Measurements from ENCODE around the gene PNPLA2. TPM values are rescaled to one million over a fixed set of nuclear protein-coding genes. Genes with fewer than 3 reads are reported as not detected.

PNPLA2 gene
- total and polyA plus RNA-seq, 8 donors = 59.1 to 234 (median 95.9) TPM

- intact Hi-C loops (cut with DNase I) = no loop called here
- no peak for ATAC-seq
- DNase-seq = no peak
- TF ChIP-seq CTCF (IDR thresholded peaks at IDR 0.05) = no peak
- H3K4me1 ChIP-seq = no peaks in the 10 kb centered on the region
- H3K27ac ChIP-seq = no peak overlapping the region
- no peaks in the 10 kb centered on the region for H3K9me3 ChIP-seq
- no peaks in the 10 kb centered on the region for H3K27me3 ChIP-seq
- no peak overlapping the region for H3K4me3 ChIP-seq
- FAIRE-seq = no peak
- H3K36me3 ChIP-seq = peaks cover 0 to 5% (median 0%) of the 10 kb centered on the region in 3 donors
- WGBS, 2 donors = 79 to 80% methylated on average over 9 of the region's 9 CpGs
These were observed 52.8 kb downstream of the PNPLA2 start for GRCh38 chr11:871472-871871.

- no peaks in the 10 kb centered on the region for H3K9me3 ChIP-seq
- peaks cover 0 to 4% (median 0%) of the 10 kb centered on the region in 3 donors for H3K4me1 ChIP-seq
- H3K27ac ChIP-seq = no peak overlapping the region
- intact Hi-C loops (cut with DNase I) = no loop called here
- no peak overlapping the region for H3K4me3 ChIP-seq
- H3K27me3 ChIP-seq = no peaks in the 10 kb centered on the region
- no peaks in the 10 kb centered on the region for H3K36me3 ChIP-seq
- FAIRE-seq = no peak
- TF ChIP-seq CTCF (IDR thresholded peaks at IDR 0.05) = no peak
- no peak for ATAC-seq
- DNase-seq = no peak
- 91% methylated on average over 9 of the region's 9 CpGs for WGBS, 2 donors
These were observed 54.1 kb downstream of the PNPLA2 start for GRCh38 chr11:872799-873198.

GRCh38 chr11:873706-874105 is 55.0 kb downstream of the PNPLA2 start:
- H3K36me3 ChIP-seq = no peaks in the 10 kb centered on the region
- H3K4me3 ChIP-seq = no peak overlapping the region
- no peaks in the 10 kb centered on the region for H3K27me3 ChIP-seq
- peaks cover 0 to 4% (median 0%) of the 10 kb centered on the region in 3 donors for H3K4me1 ChIP-seq
- FAIRE-seq (no peak), DNase-seq (no peak), ATAC-seq (no peak)
- H3K27ac ChIP-seq = no peak overlapping the region
- TF ChIP-seq CTCF (IDR thresholded peaks at IDR 0.05) = no peak
- no peaks in the 10 kb centered on the region for H3K9me3 ChIP-seq
- intact Hi-C loops (cut with DNase I) = no loop called here
- 78 to 79% methylated on average over 12 of the region's 12 CpGs for WGBS, 2 donors

Other genes starting within 250 kb of the PNPLA2 start
- gene PHRF1, start 242.4 kb upstream of the PNPLA2 start, total RNA-seq = 10 to 100 TPM; 11.2 to 17.2 (median 13.1) TPM
- gene PHRF1, start 242.4 kb upstream of the PNPLA2 start, polyA plus RNA-seq = 10 to 100 TPM; 15.6 to 39.3 TPM
- gene IRF7, start 203.0 kb upstream of the PNPLA2 start, total RNA-seq = 10 to 100 TPM in 2 of 6 donors, 1 to 10 TPM in 4; 4.0 to 30.0 (median 9.1) TPM
- gene IRF7, start 203.0 kb upstream of the PNPLA2 start, polyA plus RNA-seq = 10 to 100 TPM; 33.4 to 36.6 TPM
- gene CDHR5, start 194.0 kb upstream of the PNPLA2 start, total RNA-seq = 1 to 10 TPM in 5 of 6 donors, under 1 TPM in 1; 0.61 to 2.7 (median 1.5) TPM
- 1 to 10 TPM; 1.3 to 4.4 TPM for gene CDHR5, start 194.0 kb upstream of the PNPLA2 start, polyA plus RNA-seq
- under 1 TPM in 2 of 6 donors, not detected in 4; 0.58 to 0.69 TPM for gene SCT, start 191.7 kb upstream of the PNPLA2 start, total RNA-seq
- gene SCT, start 191.7 kb upstream of the PNPLA2 start, polyA plus RNA-seq = not detected
- 1 to 10 TPM in 1 of 6 donors, under 1 TPM in 5; 0.28 to 1.4 (median 0.66) TPM for gene DRD4, start 181.6 kb upstream of the PNPLA2 start, total RNA-seq
- 1 to 10 TPM; 2.4 TPM for gene DRD4, start 181.6 kb upstream of the PNPLA2 start, polyA plus RNA-seq
- gene DEAF1, start 123.7 kb upstream of the PNPLA2 start, total RNA-seq = 10 to 100 TPM; 15.9 to 26.9 (median 18.5) TPM
- gene DEAF1, start 123.7 kb upstream of the PNPLA2 start, polyA plus RNA-seq = 10 to 100 TPM; 28.4 to 33.8 TPM
- gene TMEM80, start 123.1 kb upstream of the PNPLA2 start, total RNA-seq = 10 to 100 TPM in 4 of 6 donors, 1 to 10 TPM in 2; 8.5 to 16.4 (median 14.2) TPM
- gene TMEM80, start 123.1 kb upstream of the PNPLA2 start, polyA plus RNA-seq = 10 to 100 TPM; 18.6 to 24.7 TPM
- 100 to 1,000 TPM in 2 of 6 donors, 10 to 100 TPM in 4; 58.1 to 113 (median 71.1) TPM for gene EPS8L2, start 112.7 kb upstream of the PNPLA2 start, total RNA-seq
- gene EPS8L2, start 112.7 kb upstream of the PNPLA2 start, polyA plus RNA-seq = 100 to 1,000 TPM; 249 to 286 TPM
- gene TALDO1, start 71.5 kb upstream of the PNPLA2 start, total RNA-seq = 10 to 100 TPM; 52.5 to 83.9 (median 78.2) TPM
- 10 to 100 TPM; 50.3 to 70.0 TPM for gene TALDO1, start 71.5 kb upstream of the PNPLA2 start, polyA plus RNA-seq
- gene GATD1, start 41.4 kb upstream of the PNPLA2 start, total RNA-seq = 10 to 100 TPM; 13.6 to 28.9 (median 18.1) TPM
- gene GATD1, start 41.4 kb upstream of the PNPLA2 start, polyA plus RNA-seq = 10 to 100 TPM; 27.9 to 43.2 TPM
- gene CEND1, start 28.8 kb upstream of the PNPLA2 start, total RNA-seq = under 1 TPM in 1 of 6 donors, not detected in 5; 0.12 TPM
- under 1 TPM; 0.27 to 0.42 TPM for gene CEND1, start 28.8 kb upstream of the PNPLA2 start, polyA plus RNA-seq
- 10 to 100 TPM; 32.2 to 84.0 (median 41.8) TPM for gene SLC25A22, start 20.6 kb upstream of the PNPLA2 start, total RNA-seq
- 10 to 100 TPM; 40.4 to 45.5 TPM for gene SLC25A22, start 20.6 kb upstream of the PNPLA2 start, polyA plus RNA-seq
- 10 to 100 TPM in 1 of 6 donors, 1 to 10 TPM in 5; 6.3 to 12.9 (median 8.7) TPM for gene PIDD1, start 13.7 kb upstream of the PNPLA2 start, total RNA-seq
- 10 to 100 TPM; 53.1 to 70.9 TPM for gene PIDD1, start 13.7 kb upstream of the PNPLA2 start, polyA plus RNA-seq
- 1,000 to 10,000 TPM in 5 of 6 donors, 100 to 1,000 TPM in 1; 944 to 1,591 (median 1,137) TPM for gene RPLP2, start 8.9 kb upstream of the PNPLA2 start, total RNA-seq
- 1,000 to 10,000 TPM in 1 of 2 donors, 100 to 1,000 TPM in 1; 761 to 1,687 TPM for gene RPLP2, start 8.9 kb upstream of the PNPLA2 start, polyA plus RNA-seq
- 100 to 1,000 TPM in 4 of 6 donors, 10 to 100 TPM in 2; 60.6 to 140 (median 108) TPM for gene CRACR2B, start 9.0 kb downstream of the PNPLA2 start, total RNA-seq
- gene CRACR2B, start 9.0 kb downstream of the PNPLA2 start, polyA plus RNA-seq = 100 to 1,000 TPM; 263 to 378 TPM
- gene CD151, start 14.0 kb downstream of the PNPLA2 start, total RNA-seq = 100 to 1,000 TPM; 163 to 278 (median 233) TPM
- 100 to 1,000 TPM; 256 to 351 TPM for gene CD151, start 14.0 kb downstream of the PNPLA2 start, polyA plus RNA-seq
- gene POLR2L, start 23.6 kb downstream of the PNPLA2 start, total RNA-seq = 10 to 100 TPM; 62.9 to 98.8 (median 68.9) TPM
- gene POLR2L, start 23.6 kb downstream of the PNPLA2 start, polyA plus RNA-seq = 100 to 1,000 TPM in 1 of 2 donors, 10 to 100 TPM in 1; 64.7 to 110 TPM
- gene TSPAN4, start 23.9 kb downstream of the PNPLA2 start, total RNA-seq = 10 to 100 TPM; 15.3 to 25.0 (median 18.8) TPM
- gene TSPAN4, start 23.9 kb downstream of the PNPLA2 start, polyA plus RNA-seq = 10 to 100 TPM; 44.0 to 67.2 TPM
- gene CHID1, start 91.9 kb downstream of the PNPLA2 start, total RNA-seq = 10 to 100 TPM; 41.7 to 86.0 (median 63.1) TPM
- 10 to 100 TPM; 57.1 to 66.0 TPM for gene CHID1, start 91.9 kb downstream of the PNPLA2 start, polyA plus RNA-seq
- gene AP2A2, start 107.0 kb downstream of the PNPLA2 start, total RNA-seq = 10 to 100 TPM; 40.0 to 60.2 (median 53.2) TPM
- 10 to 100 TPM; 48.0 to 50.8 TPM for gene AP2A2, start 107.0 kb downstream of the PNPLA2 start, polyA plus RNA-seq
- 10 to 100 TPM; 25.5 to 99.7 (median 92.2) TPM for gene MUC6, start 217.8 kb downstream of the PNPLA2 start, total RNA-seq
- gene MUC6, start 217.8 kb downstream of the PNPLA2 start, polyA plus RNA-seq = 100 to 1,000 TPM; 155 to 239 TPM